Hepatocyte (in vitro differentiated cells): ENCODE measurements around the gene STMN3. TPM values are rescaled to one million over a fixed set of nuclear protein-coding genes. Genes with fewer than 3 reads are reported as not detected.

ENCODE experiments used
- DNase-seq: peaks from one replicate; pipeline ENCODE4 v3.0.0-alpha.2; 2016; ENCODE audit warnings: low spot score
- H2AFZ ChIP-seq: fragments of 200-600 bp; sonication (generic); 2 replicates; pipeline ENCODE4 v1.6.0; 2016; ENCODE audit warnings: antibody characterized with exemption, mild to moderate bottlenecking
- H3K27ac ChIP-seq: fragments of 200-600 bp; sonication (generic); 2 replicates; pipeline ENCODE4 v1.5.1; 2016; ENCODE audit warnings: mild to moderate bottlenecking
- H3K27me3 ChIP-seq: fragments of 200-600 bp; sonication (generic); 2 replicates; pipeline ENCODE4 v1.6.1; 2016
- H3K36me3 ChIP-seq: fragments of 200-600 bp; sonication (generic); replicated peaks from 2 replicates; pipeline ENCODE4 v1.5.1; 2016; ENCODE audit warnings: low read depth; ENCODE audit not compliant: insufficient read depth
- H3K4me1 ChIP-seq: fragments of 200-600 bp; sonication (generic); 2 replicates; pipeline ENCODE4 v1.5.1; 2016; ENCODE audit warnings: mild to moderate bottlenecking, moderate library complexity; ENCODE audit not compliant: insufficient read depth
- H3K4me2 ChIP-seq: fragments of 200-600 bp; sonication (generic); 2 replicates; pipeline ENCODE4 v1.6.0; 2016
- H3K4me3 ChIP-seq: fragments of 200-600 bp; sonication (generic); 2 replicates; pipeline ENCODE4 v1.5.1; 2016; ENCODE audit warnings: mild to moderate bottlenecking
- H3K79me2 ChIP-seq: fragments of 200-600 bp; sonication (generic); 2 replicates; pipeline ENCODE4 v1.6.0; 2017; ENCODE audit warnings: mild to moderate bottlenecking
- H3K9me2 ChIP-seq: fragments of 200-600 bp; sonication (generic); replicated peaks from 2 replicates; pipeline ENCODE4 v1.6.0; 2017; ENCODE audit warnings: mild to moderate bottlenecking; ENCODE audit not compliant: insufficient read depth
- H3K9me3 ChIP-seq: fragments of 200-600 bp; sonication (generic); 2 replicates; pipeline ENCODE4 v1.5.1; 2016; ENCODE audit warnings: low read depth, mild to moderate bottlenecking
- H4K20me1 ChIP-seq: fragments of 200-600 bp; sonication (generic); 2 replicates; pipeline ENCODE4 v1.6.0; 2016; ENCODE audit warnings: mild to moderate bottlenecking; ENCODE audit not compliant: insufficient read depth, poor library complexity, severe bottlenecking
- CTCF ChIP-seq: fragments of 200-600 bp; sonication (generic); IDR thresholded peaks from 2 replicates; pipeline ENCODE4 v1.5.1; 2016; ENCODE audit warnings: antibody characterized with exemption, mild to moderate bottlenecking; ENCODE audit not compliant: poor library complexity
- EZH2 ChIP-seq: fragments of 200-600 bp; sonication (generic); IDR thresholded peaks from 2 replicates; pipeline ENCODE4 v1.6.1; 2016; ENCODE audit warnings: antibody characterized with exemption, mild to moderate bottlenecking, borderline replicate concordance
- EZH2phosphoT487 ChIP-seq: fragments of 200-600 bp; sonication (generic); IDR thresholded peaks from one replicate; pipeline ENCODE4 v1.6.1; 2018; ENCODE audit warnings: antibody characterized with exemption, mild to moderate bottlenecking, low read depth, moderate library complexity; ENCODE audit not compliant: unreplicated experiment, severe bottlenecking
- WGBS: methylation state at CpG from one replicate; pipeline ENCODE4 v1.1.6; 2016; ENCODE audit warnings: low lambda C conversion rate; ENCODE audit errors: missing lambda C conversion rate; 5-methylcytosine and 5-hydroxymethylcytosine counted together
- polyA plus RNA-seq: library from polyadenylated mRNA; unstranded; fragments of >200 nt; fragmentation: Nextera tagmentation; extraction: Ambion mirVana; gene quantifications from 2 replicates; pipeline ENCODE4 v1.2.1, GENCODE V29; 2016
- total RNA-seq: library from RNA; depleted of rRNA; stranded (reverse); fragments of >200 nt; gene quantifications from 2 replicates; pipeline ENCODE4 v1.2.3, GENCODE V29; 2014

The STMN3 gene
- total and polyA plus RNA-seq, 2 experiments from 2014 or later: 14.4 to 18.2 TPM

GRCh38 chr20:63622732-63623131 is 30.5 kb downstream of the STMN3 start:
- Histone ChIP-seq H3K79me2 (peaks cover 81% of the 10 kb centered on the region), H3K4me3 (no peak overlapping the region), H4K20me1 (peaks cover 4% of the 10 kb centered on the region), H2AFZ (no peak overlapping the region), H3K36me3 (no peaks in the 10 kb centered on the region), H3K4me2 (no peak overlapping the region), H3K27ac (no peak overlapping the region), H3K9me2 (no peaks in the 10 kb centered on the region), H3K27me3 (no peaks in the 10 kb centered on the region), H3K9me3 (no peaks in the 10 kb centered on the region), H3K4me1 (peaks cover 7% of the 10 kb centered on the region)
- no peak for DNase-seq
- TF ChIP-seq EZH2phosphoT487: no peak
- TF ChIP-seq CTCF: no peak
- no peak for TF ChIP-seq EZH2
- WGBS: 98% methylated on average over 14 of the region's 14 CpGs

GRCh38 chr20:63622096-63622495 is 31.1 kb downstream of the STMN3 start:
- no peak overlapping the region for H3K27ac ChIP-seq
- H4K20me1 ChIP-seq: peaks cover 4% of the 10 kb centered on the region
- H3K36me3 ChIP-seq: no peaks in the 10 kb centered on the region
- TF ChIP-seq EZH2phosphoT487 (no peak), CTCF (no peak), EZH2 (no peak)
- WGBS: 98% methylated on average over 4 of the region's 4 CpGs
- no peaks in the 10 kb centered on the region for H3K27me3 ChIP-seq
- DNase-seq: no peak
- H3K4me3 ChIP-seq: no peak overlapping the region
- no peak overlapping the region for H2AFZ ChIP-seq
- H3K9me3 ChIP-seq: no peaks in the 10 kb centered on the region
- no peaks in the 10 kb centered on the region for H3K9me2 ChIP-seq
- H3K4me2 ChIP-seq: no peak overlapping the region
- H3K79me2 ChIP-seq: peaks cover 75% of the 10 kb centered on the region
- peaks cover 4% of the 10 kb centered on the region for H3K4me1 ChIP-seq

- Histone ChIP-seq H2AFZ (no peak overlapping the region), H3K4me1 (peaks cover 4% of the 10 kb centered on the region), H3K9me2 (no peaks in the 10 kb centered on the region), H3K79me2 (peaks cover 71% of the 10 kb centered on the region), H3K36me3 (no peaks in the 10 kb centered on the region), H3K4me2 (no peak overlapping the region), H3K27me3 (no peaks in the 10 kb centered on the region), H3K4me3 (no peak overlapping the region), H3K27ac (no peak overlapping the region), H4K20me1 (peaks cover 4% of the 10 kb centered on the region), H3K9me3 (no peaks in the 10 kb centered on the region)
- no peak for TF ChIP-seq EZH2phosphoT487
- no peak for TF ChIP-seq CTCF
- TF ChIP-seq EZH2: no peak
- WGBS: 86% methylated on average over 8 of the region's 8 CpGs
- no peak for DNase-seq
Observed at GRCh38 chr20:63620991-63621390, 32.2 kb downstream of the STMN3 start.

DNA sequence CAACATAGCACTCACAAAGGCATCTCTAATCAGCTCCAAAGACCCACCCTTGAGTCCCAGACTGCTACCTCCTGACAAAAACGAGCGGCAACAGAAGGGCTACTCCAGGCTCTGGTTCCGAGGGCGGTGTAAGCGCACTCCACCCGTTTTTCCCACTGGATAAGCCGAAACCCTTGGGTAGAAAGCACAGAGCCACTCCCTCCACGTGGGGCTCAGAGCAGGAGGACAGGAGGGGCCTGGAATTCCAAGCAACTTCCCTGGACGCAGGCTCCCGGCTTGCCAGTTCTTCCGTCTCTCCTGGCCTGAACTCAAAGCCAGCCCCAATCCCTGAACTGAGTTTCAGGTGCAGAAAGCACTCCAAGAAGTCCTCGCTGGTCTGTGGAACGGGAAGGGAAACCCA is 33.7 kb downstream of the STMN3 start:
- Histone ChIP-seq H3K4me3 (no peak overlapping the region), H3K79me2 (peaks cover 56% of the 10 kb centered on the region), H3K4me1 (no peaks in the 10 kb centered on the region), H3K27me3 (no peaks in the 10 kb centered on the region), H4K20me1 (peaks cover 4% of the 10 kb centered on the region), H3K4me2 (no peak overlapping the region), H3K36me3 (no peaks in the 10 kb centered on the region), H3K9me3 (no peaks in the 10 kb centered on the region), H3K27ac (no peak overlapping the region), H2AFZ (no peak overlapping the region), H3K9me2 (no peaks in the 10 kb centered on the region)
- TF ChIP-seq EZH2phosphoT487: no peak
- no peak for TF ChIP-seq EZH2
- TF ChIP-seq CTCF: no peak
- DNase-seq: no peak
- WGBS: 90% methylated on average over 13 of the region's 13 CpGs
